Chondrocyte (in vitro differentiated cells): Measurements from ENCODE around the gene SLC7A8. TPM values are rescaled to one million over a fixed set of nuclear protein-coding genes. Genes with fewer than 3 reads are reported as not detected.
A peak's percentile ranks its signal among the peaks of the same experiment; 100 is the strongest.

Experiments used
- DNase-seq: peaks from one replicate; pipeline ENCODE4 v3.0.0; 2021; ENCODE audit warnings: mixed read lengths, low spot score
- H3K27ac Mint-ChIP-seq: one replicate; pipeline ENCODE4 v1.8.0; 2021; ENCODE audit warnings: mild to moderate bottlenecking, moderate library complexity, mixed read lengths; ENCODE audit not compliant: unreplicated experiment
- H3K27me3 Mint-ChIP-seq: 2 replicates; pipeline ENCODE4 v1.8.0; 2021; ENCODE audit warnings: low read depth, mixed read lengths
- H3K36me3 Mint-ChIP-seq: 2 replicates; pipeline ENCODE4 v1.8.0; 2021; ENCODE audit warnings: low read depth, mixed read lengths
- H3K4me1 Mint-ChIP-seq: 2 replicates; pipeline ENCODE4 v1.8.0; 2021; ENCODE audit warnings: low read depth, mild to moderate bottlenecking, mixed read lengths
- H3K4me3 Mint-ChIP-seq: one replicate; pipeline ENCODE4 v1.8.0; 2021; ENCODE audit warnings: mild to moderate bottlenecking, moderate library complexity, mixed read lengths; ENCODE audit not compliant: unreplicated experiment
- H3K9me3 Mint-ChIP-seq: 2 replicates; pipeline ENCODE4 v1.8.0; 2021; ENCODE audit warnings: low read depth, mixed read lengths
- total RNA-seq: library from RNA; stranded (reverse); gene quantifications from 3 replicates; pipeline ENCODE4 v1.2.1, GENCODE V29; 2021
- TF ChIP-seq, protein P1 (sequence below): fragments of 200-600 bp; sonication (generic); IDR thresholded peaks from 2 replicates; pipeline ENCODE4 v1.5.0; 2021; ENCODE audit warnings: antibody characterized with exemption, mild to moderate bottlenecking, moderate library complexity

The SLC7A8 gene
- total RNA-seq, 1 donor from 2014 or later = 0.45 TPM

DNA sequence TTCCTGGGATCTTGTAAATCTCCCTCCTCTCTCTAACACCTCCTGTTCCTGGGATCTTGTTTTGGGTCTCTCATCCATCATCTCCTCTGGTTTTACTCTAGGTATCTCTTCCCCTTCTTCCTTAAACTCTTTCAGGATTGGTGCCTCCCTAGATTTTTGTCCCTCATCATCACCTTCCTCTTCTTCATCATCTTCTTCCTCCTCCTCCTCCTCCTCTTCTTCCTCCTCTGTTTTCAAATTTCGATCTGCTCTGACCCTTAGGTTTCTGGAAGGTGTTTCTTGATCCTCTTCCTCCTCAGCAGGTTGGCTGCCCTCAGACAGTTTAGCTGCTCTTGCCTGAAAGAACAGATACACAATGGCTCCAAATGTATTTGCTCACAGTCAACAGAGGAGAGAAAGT, 103.0 kb downstream of the SLC7A8 start:
- Mint-ChIP-seq H3K9me3 (no peaks in the 10 kb centered on the region), H3K4me3 (no peak overlapping the region), H3K27me3 (no peaks in the 10 kb centered on the region), H3K27ac (peak overlapping the region; percentile 80), H3K36me3 (peaks cover 31% of the 10 kb centered on the region), H3K4me1 (peaks cover 30% of the 10 kb centered on the region)
- DNase-seq = no peak
- TF ChIP-seq, protein P1, sequence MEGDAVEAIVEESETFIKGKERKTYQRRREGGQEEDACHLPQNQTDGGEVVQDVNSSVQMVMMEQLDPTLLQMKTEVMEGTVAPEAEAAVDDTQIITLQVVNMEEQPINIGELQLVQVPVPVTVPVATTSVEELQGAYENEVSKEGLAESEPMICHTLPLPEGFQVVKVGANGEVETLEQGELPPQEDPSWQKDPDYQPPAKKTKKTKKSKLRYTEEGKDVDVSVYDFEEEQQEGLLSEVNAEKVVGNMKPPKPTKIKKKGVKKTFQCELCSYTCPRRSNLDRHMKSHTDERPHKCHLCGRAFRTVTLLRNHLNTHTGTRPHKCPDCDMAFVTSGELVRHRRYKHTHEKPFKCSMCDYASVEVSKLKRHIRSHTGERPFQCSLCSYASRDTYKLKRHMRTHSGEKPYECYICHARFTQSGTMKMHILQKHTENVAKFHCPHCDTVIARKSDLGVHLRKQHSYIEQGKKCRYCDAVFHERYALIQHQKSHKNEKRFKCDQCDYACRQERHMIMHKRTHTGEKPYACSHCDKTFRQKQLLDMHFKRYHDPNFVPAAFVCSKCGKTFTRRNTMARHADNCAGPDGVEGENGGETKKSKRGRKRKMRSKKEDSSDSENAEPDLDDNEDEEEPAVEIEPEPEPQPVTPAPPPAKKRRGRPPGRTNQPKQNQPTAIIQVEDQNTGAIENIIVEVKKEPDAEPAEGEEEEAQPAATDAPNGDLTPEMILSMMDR = no peak

DNA sequence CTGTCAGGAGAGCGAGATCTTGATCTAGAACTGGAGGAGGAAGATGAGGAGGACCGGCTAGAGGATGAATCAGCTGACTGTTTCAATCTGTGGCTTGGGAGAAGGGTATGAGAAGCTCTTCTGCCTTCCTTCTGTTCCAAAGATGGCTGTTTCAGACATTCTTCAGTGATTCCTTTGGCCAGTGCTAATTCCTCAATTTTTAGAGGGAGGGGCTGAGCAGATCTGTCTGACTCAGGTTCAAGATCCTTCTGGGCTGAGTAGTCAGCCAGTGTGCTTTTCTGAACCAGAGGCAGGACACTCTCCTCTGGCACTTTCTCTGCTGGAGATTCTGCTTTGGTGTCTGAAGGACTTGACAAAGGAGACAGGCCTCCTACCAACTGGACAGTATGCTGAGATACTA, 103.7 kb downstream of the SLC7A8 start:
- TF ChIP-seq, protein P1 = no peak
- peak overlapping the region; percentile 80 for H3K27ac Mint-ChIP-seq
- H3K4me3 Mint-ChIP-seq = no peak overlapping the region
- H3K36me3 Mint-ChIP-seq = peaks cover 30% of the 10 kb centered on the region
- no peaks in the 10 kb centered on the region for H3K27me3 Mint-ChIP-seq
- no peaks in the 10 kb centered on the region for H3K9me3 Mint-ChIP-seq
- H3K4me1 Mint-ChIP-seq = peaks cover 30% of the 10 kb centered on the region
- no peak for DNase-seq

- TF ChIP-seq, protein P1 = no peak
- Mint-ChIP-seq H3K36me3 (peaks cover 28% of the 10 kb centered on the region), H3K9me3 (no peaks in the 10 kb centered on the region), H3K27ac (peak overlapping the region; percentile 80), H3K4me1 (peaks cover 30% of the 10 kb centered on the region), H3K4me3 (no peak overlapping the region), H3K27me3 (no peaks in the 10 kb centered on the region)
- DNase-seq = no peak
Observed at GRCh38 chr14:23078692-23079116, 104.8 kb downstream of the SLC7A8 start.

DNA sequence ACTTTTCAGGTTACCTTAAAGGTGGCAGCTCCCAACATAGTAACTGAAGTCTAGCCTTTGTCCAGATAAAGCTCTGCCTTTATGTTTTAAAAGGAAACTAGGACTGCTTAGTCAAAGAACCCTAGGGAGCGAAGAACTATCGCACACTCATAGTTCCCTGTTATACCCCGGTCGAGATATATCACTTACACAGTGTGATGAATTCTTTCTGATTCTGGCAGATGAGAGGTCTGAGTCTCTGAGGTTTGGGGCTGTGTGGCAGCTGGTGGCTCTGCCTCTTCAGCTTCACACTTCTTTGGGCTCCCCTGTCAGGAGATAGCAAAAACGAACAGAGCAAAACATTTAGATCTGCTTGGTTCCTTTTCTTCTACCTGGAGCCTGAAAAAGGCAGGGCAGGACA, 105.5 kb downstream of the SLC7A8 start:
- Mint-ChIP-seq H3K4me1 (peaks cover 30% of the 10 kb centered on the region), H3K27me3 (no peaks in the 10 kb centered on the region), H3K9me3 (no peaks in the 10 kb centered on the region), H3K4me3 (no peak overlapping the region), H3K36me3 (peaks cover 28% of the 10 kb centered on the region), H3K27ac (peak overlapping the region; percentile 80)
- TF ChIP-seq, protein P1 = no peak
- no peak for DNase-seq

- no peak for DNase-seq
- H3K9me3 Mint-ChIP-seq = no peaks in the 10 kb centered on the region
- H3K27ac Mint-ChIP-seq = peak overlapping the region; percentile 57
- H3K4me3 Mint-ChIP-seq = no peak overlapping the region
- H3K4me1 Mint-ChIP-seq = peaks cover 36% of the 10 kb centered on the region
- H3K36me3 Mint-ChIP-seq = peaks cover 33% of the 10 kb centered on the region
- no peaks in the 10 kb centered on the region for H3K27me3 Mint-ChIP-seq
- TF ChIP-seq, protein P1 = peak; percentile 87
Observed at GRCh38 chr14:23076785-23077408, 106.6 kb downstream of the SLC7A8 start.

Other genes with a start within 250 kb of the SLC7A8 start
- gene HAUS4, start 226.6 kb downstream of the SLC7A8 start, total RNA-seq = 27.6 to 35.2 TPM (median 29.3 TPM) in 3 replicates
- 56.5 to 124 TPM (median 124 TPM) in 3 replicates for gene AJUBA, start 201.1 kb downstream of the SLC7A8 start, total RNA-seq
- 6.0 to 7.6 TPM (median 6.0 TPM) in 3 replicates for gene C14orf93, start 173.5 kb downstream of the SLC7A8 start, total RNA-seq
- 151 to 207 TPM (median 172 TPM) in 3 replicates for gene PSMB5, start 148.8 kb downstream of the SLC7A8 start, total RNA-seq
- not detected in 3 replicates for gene PSMB11, start 141.4 kb downstream of the SLC7A8 start, total RNA-seq
- 9.3 to 10.6 TPM (median 10.2 TPM) in 3 replicates for gene CDH24, start 126.1 kb downstream of the SLC7A8 start, total RNA-seq
- gene ACIN1, start 88.5 kb downstream of the SLC7A8 start, total RNA-seq = 129 to 169 TPM (median 137 TPM) in 3 replicates
- gene C14orf119, start 88.2 kb downstream of the SLC7A8 start, total RNA-seq = 51.0 to 56.8 TPM (median 52.5 TPM) in 3 replicates
- gene CIROP, start 78.7 kb downstream of the SLC7A8 start, total RNA-seq = not detected in 3 replicates
- not detected in 3 replicates for gene CEBPE, start 64.4 kb downstream of the SLC7A8 start, total RNA-seq
- gene RNF212B, start 54.3 kb upstream of the SLC7A8 start, total RNA-seq = not detected in 3 replicates
- 7.3 to 8.2 TPM (median 7.6 TPM) in 3 replicates for gene HOMEZ, start 102.5 kb upstream of the SLC7A8 start, total RNA-seq
- 11.0 to 20.7 TPM (median 11.2 TPM) in 3 replicates for gene PPP1R3E, start 119.2 kb upstream of the SLC7A8 start, total RNA-seq
- 21.8 to 34.2 TPM (median 25.9 TPM) in 3 replicates for gene BCL2L2, start 123.2 kb upstream of the SLC7A8 start, total RNA-seq
- 135 to 182 TPM (median 136 TPM) in 3 replicates for gene PABPN1, start 137.8 kb upstream of the SLC7A8 start, total RNA-seq
- gene SLC22A17, start 169.2 kb upstream of the SLC7A8 start, total RNA-seq = 40.3 to 63.9 TPM (median 44.0 TPM) in 3 replicates
- 29.5 to 36.7 TPM (median 29.6 TPM) in 3 replicates for gene EFS, start 181.5 kb upstream of the SLC7A8 start, total RNA-seq
- not detected in 3 replicates for gene IL25, start 189.1 kb upstream of the SLC7A8 start, total RNA-seq
- not detected in 3 replicates for gene CMTM5, start 193.4 kb upstream of the SLC7A8 start, total RNA-seq
- gene MYH6, start 224.6 kb upstream of the SLC7A8 start, total RNA-seq = not detected in 3 replicates